ENCODE results near the gene AHI1.
A peak's percentile ranks its signal among the peaks of the same experiment; 100 is the strongest.

The AHI1 gene

DNA sequence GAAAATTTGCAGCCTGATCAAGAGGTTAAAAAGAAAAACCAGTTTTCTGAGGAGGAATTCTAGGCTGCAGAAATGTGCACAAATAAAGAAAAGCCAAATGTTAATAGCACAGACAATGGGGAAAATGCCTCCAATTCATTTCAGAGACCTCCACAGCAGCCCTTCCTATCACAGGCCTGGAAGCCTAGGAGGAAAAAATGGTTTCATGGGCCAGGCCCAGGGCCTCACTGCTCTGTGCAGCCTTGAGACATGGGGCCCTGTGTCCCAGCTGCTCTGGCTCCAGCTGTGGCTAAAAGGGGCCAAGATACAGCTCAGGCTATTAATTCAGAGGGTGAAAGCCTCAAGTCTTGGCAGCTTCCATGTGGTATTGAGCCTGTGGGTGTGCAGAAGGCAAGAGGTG, 18.9 kb downstream of the AHI1 start:
- no peak for TF ChIP-seq CTCF (IDR thresholded peaks at IDR 0.05; ENCODE audit: insufficient read depth, missing control alignments)
- DNase-seq (ENCODE audit: insufficient read length, low spot score), result no peak
- no peak for FAIRE-seq

- FAIRE-seq (no peak), DNase-seq (ENCODE audit: insufficient read length, low spot score) (no peak)
- TF ChIP-seq CTCF (IDR thresholded peaks at IDR 0.05; ENCODE audit: insufficient read depth, missing control alignments), result no peak
Measured at GRCh38 chr6:135475292-135475886, 22.2 kb downstream of the AHI1 start.

DNA sequence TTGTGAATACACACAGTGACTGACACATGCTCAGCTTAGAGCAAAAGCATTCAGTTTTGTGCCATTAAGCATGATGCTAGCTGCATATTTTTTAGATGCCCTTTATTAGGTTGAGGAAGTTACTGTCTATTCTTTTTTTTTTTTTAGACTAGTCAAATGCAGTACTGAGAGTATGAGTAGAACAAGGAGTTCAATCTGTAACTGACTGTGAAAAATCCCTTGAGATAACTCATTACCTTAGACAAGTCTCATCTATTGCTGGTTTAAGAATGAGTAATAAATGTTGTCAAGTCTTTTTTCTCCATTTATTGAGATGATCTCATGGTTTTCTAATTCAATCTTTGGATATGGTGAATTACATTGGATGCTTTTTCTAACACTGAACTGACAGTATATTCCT, 23.2 kb downstream of the AHI1 start:
- DNase-seq (ENCODE audit: insufficient read length, low spot score), result no peak
- TF ChIP-seq CTCF (IDR thresholded peaks at IDR 0.05; ENCODE audit: insufficient read depth, missing control alignments), result no peak
- FAIRE-seq, result no peak

DNA sequence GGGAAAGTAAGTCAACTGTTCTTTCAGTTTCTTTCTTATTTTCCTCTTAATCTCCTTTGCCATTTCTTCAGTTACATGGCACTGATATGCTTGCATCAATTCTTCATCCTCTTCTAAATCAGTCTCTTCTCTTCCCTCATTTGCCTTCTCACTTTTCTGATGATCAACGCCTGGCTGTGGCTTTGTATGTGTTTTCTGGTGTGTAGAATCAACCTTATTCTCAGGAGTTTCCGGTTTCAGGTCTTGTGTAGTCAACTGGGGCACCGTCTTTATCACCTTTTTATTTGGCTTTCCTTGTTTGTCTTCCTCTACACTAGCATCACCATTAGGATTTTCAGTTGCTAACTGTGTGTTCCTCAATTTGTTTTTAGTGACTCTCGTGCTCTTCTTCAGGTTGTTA, 31.6 kb downstream of the AHI1 start:
- DNase-seq (ENCODE audit: insufficient read length, low spot score) (no peak), FAIRE-seq (peak; percentile 70)
- TF ChIP-seq CTCF (IDR thresholded peaks at IDR 0.05; ENCODE audit: insufficient read depth, missing control alignments), result no peak

DNA sequence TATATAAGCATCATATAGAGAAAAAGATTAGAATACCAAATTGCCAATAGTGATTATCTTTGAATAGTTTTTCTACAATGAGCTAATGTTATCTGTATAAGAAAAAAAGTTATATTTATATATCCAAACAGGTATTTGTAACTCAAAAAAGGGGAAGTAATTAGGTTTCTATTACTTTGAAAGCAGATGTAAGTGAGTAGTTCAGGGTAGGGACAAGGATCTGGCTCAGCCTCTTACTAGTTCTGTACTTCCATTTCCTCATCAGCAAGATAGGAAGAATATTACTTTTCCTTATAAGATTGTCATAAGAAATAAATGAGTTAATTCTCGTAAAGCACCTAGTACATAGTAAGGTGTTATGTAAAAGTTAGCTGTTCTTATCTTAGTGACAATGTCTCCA, 32.2 kb downstream of the AHI1 start:
- no peak for FAIRE-seq
- no peak for DNase-seq (ENCODE audit: insufficient read length, low spot score)
- no peak for TF ChIP-seq CTCF (IDR thresholded peaks at IDR 0.05; ENCODE audit: insufficient read depth, missing control alignments)

- FAIRE-seq (no peak), DNase-seq (ENCODE audit: insufficient read length, low spot score) (no peak)
- TF ChIP-seq CTCF (IDR thresholded peaks at IDR 0.05; ENCODE audit: insufficient read depth, missing control alignments), result no peak
Measured at GRCh38 chr6:135464634-135465033, 32.9 kb downstream of the AHI1 start.

DNA sequence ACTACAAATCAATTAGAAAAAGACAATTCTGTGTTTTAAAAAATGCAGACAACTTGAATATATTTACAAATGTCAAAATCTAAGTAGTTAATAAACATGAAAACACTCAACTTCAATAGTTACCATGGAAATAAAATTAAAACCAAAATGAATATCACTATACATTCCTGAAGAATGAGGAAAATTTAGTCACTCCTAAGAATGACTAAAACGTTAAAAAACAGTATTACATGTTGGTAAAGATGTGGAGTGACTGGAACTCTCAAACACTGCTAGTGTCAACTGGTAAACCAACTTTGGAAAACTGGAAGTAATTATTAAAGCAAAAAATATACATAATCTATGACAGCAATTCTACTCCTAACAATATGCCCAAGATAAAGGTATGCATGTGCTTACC, 36.3 kb downstream of the AHI1 start:
- no peak for DNase-seq (ENCODE audit: insufficient read length, low spot score)
- no peak for TF ChIP-seq CTCF (IDR thresholded peaks at IDR 0.05; ENCODE audit: insufficient read depth, missing control alignments)
- no peak for FAIRE-seq

Data from D721Med (cell line).